ENCODE data around the gene PDSS2.

- TF ChIP-seq CTCF (conservative IDR thresholded peaks at IDR 0.05; ENCODE audit: low read length) (no peak), EZH2phosphoT487 (IDR thresholded peaks at IDR 0.05; ENCODE audit: borderline replicate concordance) (no peak)
These were observed 266.5 kb downstream of the PDSS2 start for GRCh38 chr6:107192830-107193229.
